Fibroblast of lung (primary cell): ENCODE data around the gene GSTM3. TPM values are rescaled to one million over a fixed set of nuclear protein-coding genes. Genes with fewer than 3 reads are reported as not detected.

Source experiments
- DNase-seq, 2 donors: peaks; one replicate each; pipeline versions ENCODE4 v3.0.0 to v3.0.0-alpha.2; 2010; ENCODE audit warnings: low read depth in 2 of 2
- H2AFZ ChIP-seq: 2 replicates; pipeline ENCODE4 v1.5.1; 2012; ENCODE audit warnings: low read length, control low read depth, inconsistent platforms
- H3K27ac ChIP-seq: 2 replicates; pipeline ENCODE4 v1.5.1; 2011; ENCODE audit warnings: low read length, control low read depth; ENCODE audit not compliant: insufficient read depth
- H3K27me3 ChIP-seq: 2 replicates; pipeline ENCODE4 v1.5.1; 2011; ENCODE audit warnings: mild to moderate bottlenecking, low read length; ENCODE audit not compliant: control insufficient read depth, insufficient read depth
- H3K36me3 ChIP-seq: 2 replicates; pipeline ENCODE4 v1.5.1; 2011; ENCODE audit warnings: low read length; ENCODE audit not compliant: control insufficient read depth, insufficient read depth
- H3K4me1 ChIP-seq: 2 replicates; pipeline ENCODE4 v1.5.1; 2011; ENCODE audit warnings: low read length; ENCODE audit not compliant: control insufficient read depth, insufficient read depth; ENCODE audit errors: extremely low read depth
- H3K4me2 ChIP-seq: 2 replicates; pipeline ENCODE4 v1.5.1; 2011; ENCODE audit warnings: low read length, control low read depth; ENCODE audit not compliant: insufficient read depth; ENCODE audit errors: extremely low read depth
- H3K4me3 ChIP-seq, 4 experiments: fragments of 200-600 bp in 1 of 4; sonication (generic) in 1 of 4; replicated peaks in 1 of 4; 2 replicates each; pipeline ENCODE4 v1.5.1; 2011 to 2016; ENCODE audit warnings: low read length in 4 of 4, low read depth in 3 of 4, mild to moderate bottlenecking in 3 of 4, control low read depth in 2 of 4, inconsistent platforms in 1 of 4, mixed read lengths in 1 of 4; ENCODE audit not compliant: insufficient read depth in 1 of 4; ENCODE audit errors: control extremely low read depth in 1 of 4
- H3K79me2 ChIP-seq: 2 replicates; pipeline ENCODE4 v1.5.1; 2012; ENCODE audit warnings: mild to moderate bottlenecking, low read length, inconsistent platforms; ENCODE audit not compliant: control insufficient read depth, insufficient read depth
- H3K9ac ChIP-seq: 2 replicates; pipeline ENCODE4 v1.5.1; 2011; ENCODE audit warnings: mild to moderate bottlenecking, low read length, control low read depth; ENCODE audit not compliant: insufficient read depth
- H3K9me3 ChIP-seq: 2 replicates; pipeline ENCODE4 v1.5.1; 2012; ENCODE audit warnings: low read depth, low read length; ENCODE audit not compliant: control insufficient read depth, insufficient read depth
- H4K20me1 ChIP-seq: 2 replicates; pipeline ENCODE4 v1.5.1; 2011; ENCODE audit warnings: low read length; ENCODE audit not compliant: control insufficient read depth, insufficient read depth; ENCODE audit errors: extremely low read depth
- EZH2 ChIP-seq: IDR thresholded peaks from 2 replicates; pipeline ENCODE4 v1.5.1; 2012; ENCODE audit warnings: low read length, control low read depth, mild to moderate bottlenecking; ENCODE audit errors: missing control alignments
- polyA plus RNA-seq, 2 donors: library from polyadenylated mRNA; depleted of rRNA in 1 of 2; stranded (reverse) in 1 of 2; unstranded in 1 of 2; fragments of >200 nt; gene quantifications; 2 replicates each; pipeline ENCODE4 v1.2.1, GENCODE V29; 2011 to 2012; ENCODE audit warnings: missing spikeins in 1 of 2
- total RNA-seq: library from RNA; depleted of rRNA; stranded (reverse); fragments of >200 nt; gene quantifications from 2 replicates; pipeline ENCODE4 v1.2.1, GENCODE V29; 2014
- TF ChIP-seq, protein P1 (sequence below), 2 donors: IDR thresholded peaks in 1 of 2; conservative IDR thresholded peaks in 1 of 2; 1 replicate in 1 of 2; 2 replicates in 1 of 2; pipeline ENCODE4 v1.5.1; 2011 to 2012; ENCODE audit warnings: low read length in 2 of 2, control low read depth in 1 of 2, inconsistent platforms in 1 of 2, low read depth in 1 of 2, mild to moderate bottlenecking in 1 of 2

Gene GSTM3
- total and polyA plus RNA-seq, 2 donors (not counting 1 experiment from before 2014, with no cell fraction given): 51.4 to 207 TPM

DNA sequence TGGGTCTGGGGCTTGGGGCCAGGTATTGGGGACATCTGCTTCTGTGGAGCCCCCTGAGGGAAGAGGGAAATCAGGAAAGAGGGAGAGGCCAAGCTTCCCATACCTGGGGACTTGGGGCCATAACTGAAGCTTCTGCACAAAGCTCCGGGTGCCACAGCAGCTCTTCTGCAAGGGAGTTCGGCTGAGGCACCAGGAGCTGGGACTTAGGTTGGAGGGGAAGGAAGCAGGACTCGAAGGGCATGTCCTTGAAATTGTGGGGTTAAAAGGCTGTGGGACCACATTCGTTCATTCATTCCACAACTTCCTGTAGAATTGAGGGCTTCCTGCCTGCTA lies 24.6 kb upstream of the GSTM3 start:
- Histone ChIP-seq H3K4me2 (no peak overlapping the region), H3K27ac (no peak overlapping the region), H3K4me1 (peaks cover 3% of the 10 kb centered on the region), H3K4me3 (no peak overlapping the region), H3K9me3 (no peaks in the 10 kb centered on the region), H3K79me2 (no peaks in the 10 kb centered on the region), H3K9ac (no peak overlapping the region), H3K36me3 (no peaks in the 10 kb centered on the region), H3K27me3 (peaks cover 8% of the 10 kb centered on the region), H2AFZ (no peak overlapping the region), H4K20me1 (no peaks in the 10 kb centered on the region)
- no peak for DNase-seq
- no peak for TF ChIP-seq EZH2
- TF ChIP-seq, protein P1, sequence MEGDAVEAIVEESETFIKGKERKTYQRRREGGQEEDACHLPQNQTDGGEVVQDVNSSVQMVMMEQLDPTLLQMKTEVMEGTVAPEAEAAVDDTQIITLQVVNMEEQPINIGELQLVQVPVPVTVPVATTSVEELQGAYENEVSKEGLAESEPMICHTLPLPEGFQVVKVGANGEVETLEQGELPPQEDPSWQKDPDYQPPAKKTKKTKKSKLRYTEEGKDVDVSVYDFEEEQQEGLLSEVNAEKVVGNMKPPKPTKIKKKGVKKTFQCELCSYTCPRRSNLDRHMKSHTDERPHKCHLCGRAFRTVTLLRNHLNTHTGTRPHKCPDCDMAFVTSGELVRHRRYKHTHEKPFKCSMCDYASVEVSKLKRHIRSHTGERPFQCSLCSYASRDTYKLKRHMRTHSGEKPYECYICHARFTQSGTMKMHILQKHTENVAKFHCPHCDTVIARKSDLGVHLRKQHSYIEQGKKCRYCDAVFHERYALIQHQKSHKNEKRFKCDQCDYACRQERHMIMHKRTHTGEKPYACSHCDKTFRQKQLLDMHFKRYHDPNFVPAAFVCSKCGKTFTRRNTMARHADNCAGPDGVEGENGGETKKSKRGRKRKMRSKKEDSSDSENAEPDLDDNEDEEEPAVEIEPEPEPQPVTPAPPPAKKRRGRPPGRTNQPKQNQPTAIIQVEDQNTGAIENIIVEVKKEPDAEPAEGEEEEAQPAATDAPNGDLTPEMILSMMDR (conservative IDR thresholded peaks at IDR 0.05 in 1 of 2, IDR thresholded peaks at IDR 0.05 in 1 of 2; ENCODE audit: low read depth in 1 of 2, low read length in 2 of 2): no peak

DNA sequence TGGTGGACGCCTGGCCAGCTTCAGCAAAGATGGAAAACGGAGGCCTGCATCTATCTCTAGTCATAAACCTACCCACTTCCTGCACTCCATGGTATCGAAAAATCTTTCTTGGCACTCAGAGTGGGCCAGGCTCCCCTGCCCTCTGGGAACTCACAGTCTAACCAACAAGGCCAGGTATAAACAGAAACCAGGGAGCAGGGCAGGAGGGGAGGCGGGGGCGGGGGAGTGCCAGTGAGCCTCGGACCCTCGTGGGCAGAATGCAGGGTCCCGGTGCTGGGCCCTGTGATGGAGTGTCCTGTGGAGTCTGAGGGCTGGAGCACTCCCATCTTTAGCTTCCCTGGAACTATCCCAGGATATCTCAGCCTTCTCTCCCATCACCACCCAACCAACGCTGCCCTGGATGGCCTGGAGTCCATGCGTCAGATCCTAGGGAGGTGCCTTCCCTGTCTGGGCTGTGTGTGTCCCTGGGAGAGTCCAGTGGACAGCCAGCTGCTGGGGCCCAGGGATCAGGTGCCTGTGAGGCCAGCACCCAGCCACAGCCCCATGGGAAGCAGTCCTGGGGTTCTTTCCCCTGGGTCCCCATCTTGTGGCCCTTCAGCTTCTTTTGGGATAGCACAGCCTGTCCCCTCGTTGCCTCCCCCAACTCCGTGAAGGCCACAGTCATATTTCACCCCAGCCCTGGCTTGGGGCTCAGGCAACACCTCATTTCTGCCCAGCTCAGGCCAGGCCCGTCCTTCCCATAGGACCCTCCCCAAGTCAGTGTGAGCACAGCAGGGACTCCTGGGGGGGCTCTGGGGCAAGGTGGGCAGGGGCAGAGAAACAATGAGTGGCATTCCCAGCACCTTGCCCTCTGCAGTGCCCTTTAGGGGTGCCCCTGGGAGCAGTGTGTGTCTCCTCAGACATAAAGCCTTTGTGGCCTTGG lies 24.0 kb upstream of the GSTM3 start:
- no peak overlapping the region for H3K27ac ChIP-seq
- no peak for DNase-seq
- H2AFZ ChIP-seq: no peak overlapping the region
- no peaks in the 10 kb centered on the region for H3K9me3 ChIP-seq
- H3K4me1 ChIP-seq: peaks cover 3% of the 10 kb centered on the region
- no peak overlapping the region for H3K9ac ChIP-seq
- no peak overlapping the region for H3K4me3 ChIP-seq
- TF ChIP-seq EZH2: no peak
- TF ChIP-seq, protein P1 (conservative IDR thresholded peaks at IDR 0.05 in 1 of 2, IDR thresholded peaks at IDR 0.05 in 1 of 2; ENCODE audit: low read depth in 1 of 2, low read length in 2 of 2): no peak
- no peaks in the 10 kb centered on the region for H3K79me2 ChIP-seq
- peaks cover 8% of the 10 kb centered on the region for H3K27me3 ChIP-seq
- no peaks in the 10 kb centered on the region for H3K36me3 ChIP-seq
- no peaks in the 10 kb centered on the region for H4K20me1 ChIP-seq
- no peak overlapping the region for H3K4me2 ChIP-seq

DNA sequence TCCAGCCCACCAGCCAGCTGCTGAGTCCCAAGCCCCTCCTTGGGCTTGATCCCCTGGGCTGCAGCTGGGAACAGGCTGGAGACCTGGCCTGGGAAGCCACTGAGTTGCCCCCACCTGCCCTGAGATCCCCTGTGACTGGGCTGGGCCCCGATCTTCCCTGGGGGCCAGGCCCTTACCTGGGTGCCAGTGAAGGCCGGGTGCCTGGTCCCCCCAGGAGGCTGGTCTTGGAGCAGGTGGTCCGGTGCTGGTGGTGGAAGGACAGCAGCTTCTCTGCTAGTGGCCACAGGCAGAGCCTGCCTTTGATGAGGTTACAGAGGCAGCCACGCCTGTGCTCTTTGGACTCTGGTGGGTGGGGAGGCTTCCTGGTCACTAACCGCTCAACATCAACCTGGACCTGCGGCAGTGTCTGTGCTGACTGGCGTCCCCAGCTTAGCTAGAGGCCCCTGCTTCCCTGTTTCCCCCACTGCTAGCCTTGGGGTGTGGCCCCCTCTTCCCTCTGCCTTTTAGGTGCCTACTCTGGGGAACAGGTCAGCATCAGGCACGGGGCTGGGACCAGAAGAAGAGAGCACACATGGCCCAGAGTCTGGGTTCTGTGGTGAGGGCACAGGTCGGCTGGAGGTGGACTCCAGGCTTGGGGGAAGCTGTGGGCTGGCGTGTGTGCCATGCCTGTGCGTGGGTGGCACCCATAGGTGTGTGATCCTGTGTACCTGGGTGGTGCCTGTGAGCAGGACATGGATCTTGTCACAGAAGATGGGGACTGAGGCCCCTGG lies 23.0 kb upstream of the GSTM3 start, which contains the start of gene EPS8L3:
Gene EPS8L3 (minus strand): TSS at position 278 of the 770 bp plus-strand sequence. CDS start 2,174 bp downstream, outside the sequence.
- H4K20me1 ChIP-seq: no peaks in the 10 kb centered on the region
- H3K79me2 ChIP-seq: no peaks in the 10 kb centered on the region
- no peaks in the 10 kb centered on the region for H3K36me3 ChIP-seq
- DNase-seq: no peak
- peak within 1 kb of the TSS; percentile 9 for H2AFZ ChIP-seq
- H3K27ac ChIP-seq: no peak within 1 kb of the TSS
- TF ChIP-seq EZH2: no peak
- TF ChIP-seq, protein P1 (conservative IDR thresholded peaks at IDR 0.05 in 1 of 2, IDR thresholded peaks at IDR 0.05 in 1 of 2; ENCODE audit: low read depth in 1 of 2, low read length in 2 of 2): no peak
- H3K9me3 ChIP-seq: no peaks in the 10 kb centered on the region
- peaks cover 8% of the 10 kb centered on the region for H3K27me3 ChIP-seq
- H3K4me2 ChIP-seq: no peak within 1 kb of the TSS
- no peak within 1 kb of the TSS for H3K4me3 ChIP-seq
- H3K4me1 ChIP-seq: peaks cover 3% of the 10 kb centered on the region
- H3K9ac ChIP-seq: no peak within 1 kb of the TSS
